Tibial artery (tissue), 4 donors: ENCODE results near the gene HOXD8.

Experiments used
- DNase-seq, 2 donors: peaks; one replicate each; pipeline ENCODE4 v3.0.0-alpha.2; 2019
- H3K27ac ChIP-seq, 2 donors: fragments of 200-600 bp; sonication (generic) in 1 of 2; 1 replicate in 1 of 2; 2 replicates in 1 of 2; pipeline ENCODE4 v1.5.1; 2018 to 2019; ENCODE audit warnings: mild to moderate bottlenecking in 1 of 2
- H3K27me3 ChIP-seq, 2 donors: fragments of 200-600 bp; sonication (generic) in 1 of 2; one replicate each; pipeline versions ENCODE4 v1.5.1 to v1.6.0; 2016 to 2019
- H3K36me3 ChIP-seq, 3 donors: fragments of 200-600 bp; sonication (generic) in 2 of 3; one replicate each; pipeline ENCODE4 v1.5.1; 2016 to 2019; ENCODE audit warnings: mild to moderate bottlenecking in 2 of 3
- H3K4me1 ChIP-seq, 4 donors: fragments of 200-600 bp; sonication (generic) in 2 of 4; 1 replicate in 3 of 4; 2 replicates in 1 of 4; pipeline ENCODE4 v1.5.1; 2016 to 2019
- H3K4me3 ChIP-seq, 2 donors: fragments of 200-600 bp; sonication (generic) in 1 of 2; 1 replicate in 1 of 2; 2 replicates in 1 of 2; pipeline ENCODE4 v1.5.1; 2018 to 2019; ENCODE audit warnings: mild to moderate bottlenecking in 2 of 2
- H3K9me3 ChIP-seq, 3 donors: fragments of 200-600 bp; sonication (generic) in 1 of 3; one replicate each; pipeline ENCODE4 v1.5.1; 2016 to 2019
- intact Hi-C: fragments of 100-400 bp; cut with DNase I; formaldehyde crosslinking; loops from one replicate; pipeline ENCODE4 v1.15.0; 2023; ENCODE audit warnings: low total_unique reads
- TF ChIP-seq, protein P1 (sequence below), 2 experiments: fragments of 200-600 bp in 1 of 2; fragments of 450-650 bp in 1 of 2; IDR thresholded peaks; one replicate each; pipeline ENCODE4 v1.5.1; 2017 to 2019; ENCODE audit warnings: antibody characterized with exemption in 2 of 2, mild to moderate bottlenecking in 1 of 2, moderate library complexity in 1 of 2

The HOXD8 gene

DNA sequence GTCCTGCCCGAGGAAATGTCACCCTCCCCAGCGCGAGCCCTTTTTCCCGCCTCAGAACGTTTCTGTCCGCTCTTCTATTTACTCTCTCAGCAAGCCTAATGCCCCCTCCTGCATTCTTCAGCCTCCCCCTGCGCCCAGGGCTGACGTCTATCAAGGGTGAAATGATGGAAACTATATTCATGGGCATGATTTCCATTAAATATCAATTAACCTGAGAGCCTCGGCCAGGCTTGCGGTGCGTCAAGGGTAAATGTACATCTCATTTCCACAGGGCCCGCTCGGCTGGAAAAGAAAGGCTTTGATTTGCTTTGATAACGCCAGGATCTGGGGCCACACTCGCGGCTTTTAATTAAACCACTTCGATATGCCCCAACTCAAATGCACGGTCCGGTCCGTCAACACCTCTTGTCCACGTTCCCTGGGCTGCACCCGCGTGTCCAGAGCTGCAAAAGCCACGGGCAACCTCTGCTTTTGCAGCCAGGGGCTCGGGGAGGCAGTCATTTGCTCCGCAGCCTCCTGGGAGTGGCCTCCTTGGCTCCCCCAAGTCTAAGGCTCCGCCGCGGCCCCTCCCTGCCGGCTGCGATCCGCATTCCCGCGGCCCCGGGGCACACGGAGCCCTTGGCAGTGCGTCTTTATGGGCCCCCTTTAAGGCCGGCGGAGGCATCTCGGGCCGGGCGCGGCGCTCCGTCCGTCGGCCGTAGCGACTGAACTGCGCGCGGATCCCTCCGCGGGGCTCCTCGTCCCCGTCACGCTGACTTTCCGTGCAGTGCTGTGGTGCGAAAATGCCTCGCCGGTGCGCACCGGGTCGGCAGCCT is at the start of gene HOXD8:
Gene HOXD8 (plus strand): TSS at position 724 of the 815 bp plus-strand sequence. CDS start 662 bp downstream, outside the sequence.
- peak in 1 of 2 donors; percentile 85 for DNase-seq
- peaks cover 0 to 61% of the 10 kb centered on the region in 2 donors for H3K27me3 ChIP-seq

GRCh38 chr2:176079831-176080539 is 49.5 kb upstream of the HOXD8 start:
- intact Hi-C loops = no loop called here
- peaks cover 0 to 42% (median 24%) of the 10 kb centered on the region in 4 donors for H3K4me1 ChIP-seq

More for the DNA sequence above, at the start of gene HOXD8:
- intact Hi-C loops = loop anchor here (5.0 kb wide), 2 partner anchors 328 to 508 kb away; no protein-coding TSS in a partner anchor
- TF ChIP-seq, protein P1, sequence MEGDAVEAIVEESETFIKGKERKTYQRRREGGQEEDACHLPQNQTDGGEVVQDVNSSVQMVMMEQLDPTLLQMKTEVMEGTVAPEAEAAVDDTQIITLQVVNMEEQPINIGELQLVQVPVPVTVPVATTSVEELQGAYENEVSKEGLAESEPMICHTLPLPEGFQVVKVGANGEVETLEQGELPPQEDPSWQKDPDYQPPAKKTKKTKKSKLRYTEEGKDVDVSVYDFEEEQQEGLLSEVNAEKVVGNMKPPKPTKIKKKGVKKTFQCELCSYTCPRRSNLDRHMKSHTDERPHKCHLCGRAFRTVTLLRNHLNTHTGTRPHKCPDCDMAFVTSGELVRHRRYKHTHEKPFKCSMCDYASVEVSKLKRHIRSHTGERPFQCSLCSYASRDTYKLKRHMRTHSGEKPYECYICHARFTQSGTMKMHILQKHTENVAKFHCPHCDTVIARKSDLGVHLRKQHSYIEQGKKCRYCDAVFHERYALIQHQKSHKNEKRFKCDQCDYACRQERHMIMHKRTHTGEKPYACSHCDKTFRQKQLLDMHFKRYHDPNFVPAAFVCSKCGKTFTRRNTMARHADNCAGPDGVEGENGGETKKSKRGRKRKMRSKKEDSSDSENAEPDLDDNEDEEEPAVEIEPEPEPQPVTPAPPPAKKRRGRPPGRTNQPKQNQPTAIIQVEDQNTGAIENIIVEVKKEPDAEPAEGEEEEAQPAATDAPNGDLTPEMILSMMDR (IDR thresholded peaks at IDR 0.05) = no peak
- H3K27ac ChIP-seq = peak within 1 kb of the TSS; percentile 79 to 95
- H3K4me3 ChIP-seq = peak within 1 kb of the TSS; percentile 60 to 72
- H3K4me1 ChIP-seq = peaks cover 0 to 49% (median 24%) of the 10 kb centered on the region in 4 donors
- no peaks in the 10 kb centered on the region for H3K9me3 ChIP-seq
- no peaks in the 10 kb centered on the region for H3K36me3 ChIP-seq

DNA sequence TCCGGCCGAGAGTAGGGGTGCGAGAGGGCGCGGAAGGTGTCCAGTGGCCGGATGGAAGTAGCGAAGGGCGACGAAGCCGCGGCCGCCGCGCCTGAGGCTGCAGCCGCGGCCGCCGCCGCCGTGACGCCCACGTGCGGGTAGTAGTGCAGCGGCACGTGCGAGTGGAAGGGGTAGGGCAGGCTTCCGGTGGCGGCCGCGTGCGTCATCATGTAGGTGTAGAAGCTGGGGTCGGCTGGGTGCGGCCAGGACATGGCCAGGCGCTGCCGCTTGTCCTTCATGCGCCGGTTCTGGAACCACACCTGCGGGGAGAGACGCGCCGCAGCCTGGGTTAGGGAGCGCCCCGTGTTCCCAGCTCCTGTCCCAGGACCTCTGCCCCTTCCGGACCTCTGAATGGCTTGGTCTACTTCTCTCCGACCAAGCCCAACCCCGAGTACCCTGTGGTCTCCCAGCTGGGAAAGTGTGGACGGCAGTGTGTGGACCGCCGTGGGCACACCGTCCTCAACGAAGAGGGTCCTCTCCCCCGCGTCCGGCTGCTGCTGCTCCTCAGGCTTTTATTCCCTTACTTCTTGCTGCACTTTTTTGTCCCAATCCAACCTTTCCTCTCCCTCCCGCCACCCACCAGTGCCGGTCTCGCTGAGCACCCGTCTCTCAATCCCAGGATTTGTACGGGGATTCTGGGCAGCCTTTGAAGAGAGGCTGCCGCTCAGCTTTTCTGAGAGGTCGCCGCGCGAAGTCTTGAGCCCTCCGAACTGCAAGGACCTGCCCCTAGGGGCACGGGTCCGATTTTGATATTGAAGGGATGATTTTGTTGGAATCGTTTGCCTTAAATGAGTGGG is 48.7 kb upstream of the HOXD8 start:
- TF ChIP-seq, protein P1 (IDR thresholded peaks at IDR 0.05) = no peak
- peaks cover 0 to 50% (median 32%) of the 10 kb centered on the region in 4 donors for H3K4me1 ChIP-seq
- intact Hi-C loops = no loop called here
- H3K27ac ChIP-seq = no peak overlapping the region
- no peaks in the 10 kb centered on the region for H3K36me3 ChIP-seq
- H3K27me3 ChIP-seq = peaks cover 29 to 99% of the 10 kb centered on the region in 2 donors
- peaks cover 0 to 7% (median 0%) of the 10 kb centered on the region in 3 donors for H3K9me3 ChIP-seq
- peak overlapping the region; percentile 6 to 35 for H3K4me3 ChIP-seq
- DNase-seq = peak in 1 of 2 donors; percentile 48

More at GRCh38 chr2:176079831-176080539, 49.5 kb upstream of the HOXD8 start:
- no peaks in the 10 kb centered on the region for H3K36me3 ChIP-seq
- TF ChIP-seq, protein P1 (IDR thresholded peaks at IDR 0.05) = peak; percentile 46 to 48
- peak overlapping the region; percentile 6 to 35 for H3K4me3 ChIP-seq
- no peak overlapping the region for H3K27ac ChIP-seq
- peaks cover 0 to 7% (median 0%) of the 10 kb centered on the region in 3 donors for H3K9me3 ChIP-seq
- no peak for DNase-seq
- peaks cover 29 to 99% of the 10 kb centered on the region in 2 donors for H3K27me3 ChIP-seq

GRCh38 chr2:176081376-176081836 is 48.1 kb upstream of the HOXD8 start:
- H3K27me3 ChIP-seq = peaks cover 31 to 99% of the 10 kb centered on the region in 2 donors
- H3K27ac ChIP-seq = no peak overlapping the region
- H3K4me3 ChIP-seq = no peak overlapping the region
- H3K36me3 ChIP-seq = no peaks in the 10 kb centered on the region
- peaks cover 0 to 56% (median 37%) of the 10 kb centered on the region in 4 donors for H3K4me1 ChIP-seq
- DNase-seq = no peak
- TF ChIP-seq, protein P1 (IDR thresholded peaks at IDR 0.05) = no peak
- intact Hi-C loops = no loop called here
- peaks cover 0 to 7% (median 0%) of the 10 kb centered on the region in 3 donors for H3K9me3 ChIP-seq
